Measurements from ENCODE around the gene NFYC. TPM values are rescaled to one million over a fixed set of nuclear protein-coding genes. Genes with fewer than 3 reads are reported as not detected.

The NFYC gene
- total RNA-seq: 25.1 and 29.2 TPM in 2 replicates

GRCh38 chr1:40691538-40692428 is at the start of gene NFYC:
Gene NFYC, plus strand, starts transcription at chr1:40691704. Its CDS starts 47,140 bp downstream, at chr1:40738844.

DNA sequence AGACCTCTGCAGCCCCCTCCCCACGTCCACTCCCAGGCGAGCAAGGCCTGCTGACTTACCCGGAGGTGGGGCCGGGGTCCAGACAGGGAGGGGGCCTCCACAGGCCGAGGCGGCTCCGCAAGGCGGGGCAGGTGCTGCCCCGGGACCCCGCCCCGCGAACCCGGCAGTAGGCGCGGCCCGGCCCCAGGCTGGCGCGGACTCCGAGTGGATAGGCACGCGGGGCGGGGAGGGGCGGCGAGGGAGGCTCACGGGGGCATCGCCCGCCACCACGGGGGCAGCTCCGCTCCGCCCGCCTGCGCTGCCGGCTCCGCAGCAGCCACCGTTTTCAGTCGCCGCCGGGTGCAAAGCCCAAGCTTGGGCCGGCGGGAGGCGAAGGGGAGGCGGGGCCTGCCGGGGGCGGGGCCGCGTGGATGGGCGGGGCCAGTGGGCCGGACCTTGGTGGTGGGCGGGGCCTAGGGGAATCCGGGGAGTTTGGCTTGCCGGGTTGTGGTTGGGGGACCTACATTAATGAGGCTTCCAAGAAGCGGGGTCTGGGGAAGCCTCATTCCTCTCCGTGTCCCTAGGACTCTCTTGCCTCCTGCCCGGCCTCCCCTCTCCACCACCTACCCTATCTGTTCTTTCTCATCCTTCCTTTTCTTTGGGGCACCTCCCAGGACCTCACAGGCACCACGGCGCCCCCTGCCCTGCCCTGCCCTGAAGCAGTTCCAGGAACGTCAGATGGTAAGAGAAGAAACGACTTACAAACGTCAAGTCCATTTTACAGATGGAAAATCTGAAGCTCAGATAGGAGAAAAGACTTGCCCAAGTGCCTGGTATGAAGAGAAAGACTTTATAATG is 26.0 kb upstream of the NFYC start, which contains the start of gene RIMS3:
Gene RIMS3 (minus strand): TSS at position 348 of the 837 bp plus-strand sequence. CDS start 23,757 bp downstream, outside the sequence.

DNA sequence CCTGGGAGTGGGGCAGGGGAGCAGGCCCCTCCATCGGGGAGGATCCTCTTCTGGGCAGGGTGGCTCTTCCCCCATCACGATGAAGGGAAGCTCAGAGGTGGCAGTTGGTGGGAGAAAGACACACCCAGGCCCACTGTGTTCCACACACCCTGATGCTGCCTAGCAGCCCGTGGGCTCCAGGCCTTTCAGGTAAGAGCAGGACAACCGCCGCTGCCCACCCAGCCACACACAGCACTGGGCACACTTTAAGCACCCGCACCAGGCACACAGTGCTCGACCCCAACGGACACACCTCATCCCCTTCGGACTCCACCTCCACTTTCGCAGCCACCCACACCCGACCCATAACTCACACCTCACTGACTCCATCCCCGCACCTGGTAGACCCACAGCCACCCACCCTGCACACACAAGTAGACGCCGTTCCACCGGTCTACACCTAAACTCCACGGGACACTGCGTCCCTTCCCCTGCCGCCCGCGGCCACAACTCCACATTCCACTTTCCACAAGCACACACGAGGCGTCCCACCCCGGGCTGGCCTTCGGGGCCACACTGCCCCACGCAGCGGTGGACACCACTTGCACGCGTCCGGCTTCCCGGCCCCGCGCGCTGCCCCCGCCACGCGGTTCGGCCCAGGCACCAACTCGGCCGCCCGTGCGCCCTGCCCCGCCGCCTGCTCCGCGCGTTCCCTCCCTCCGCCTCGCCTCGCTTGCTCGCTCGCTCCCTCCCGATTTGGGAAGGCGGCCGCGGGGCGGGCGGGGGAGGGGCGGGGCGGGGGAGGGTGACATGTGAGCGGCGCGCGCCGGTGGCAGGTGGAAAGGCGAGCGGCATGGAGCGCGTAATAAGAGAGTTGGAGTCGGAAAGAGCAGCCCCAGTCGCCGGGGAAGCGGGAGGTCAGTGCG is 91.7 kb downstream of the NFYC start, which contains the start of gene KCNQ4:
Gene KCNQ4 (plus strand): TSS at position 787 of the 905 bp plus-strand sequence. CDS start 307 bp downstream, outside the sequence.

Small RNA genes lying within 50 kb of the gene (small RNA-seq; reads per million reads assigned to genes)
- 6.7 reads per million, percentile 84 among the genes with 10 or more reads in this experiment for gene MIR30C1
- 2,131 reads per million, percentile 100 among the genes with 10 or more reads in this experiment for gene MIR30E
- gene RN7SL326P: 0.33 reads per million

Other genes with a start within 250 kb of the NFYC start
- gene ZFP69B, start 241.2 kb upstream of the NFYC start, total RNA-seq: 1.9 and 2.3 TPM in 2 replicates
- 4.1 and 4.4 TPM in 2 replicates for gene ZFP69, start 214.4 kb upstream of the NFYC start, total RNA-seq
- gene EXO5, start 182.9 kb upstream of the NFYC start, total RNA-seq: 10.7 and 11.0 TPM in 2 replicates
- gene ZNF684, start 160.1 kb upstream of the NFYC start, total RNA-seq: 2.8 and 3.7 TPM in 2 replicates
- gene RIMS3, start 26.0 kb upstream of the NFYC start, total RNA-seq: 0.36 and 0.81 TPM in 2 replicates
- 0.12 and 0.16 TPM in 2 replicates for gene KCNQ4, start 92.1 kb downstream of the NFYC start, total RNA-seq
- gene CITED4, start 170.7 kb downstream of the NFYC start, total RNA-seq: 1.7 and 2.1 TPM in 2 replicates

Measured in hair follicle dermal papilla cell (primary cell).